ENCODE results near the gene SPSB1. TPM values are rescaled to one million over a fixed set of nuclear protein-coding genes. Genes with fewer than 3 reads are reported as not detected.

The SPSB1 gene
- total RNA-seq, 1 donor from 2014 or later: 20.8 TPM

- TF ChIP-seq, protein P1, sequence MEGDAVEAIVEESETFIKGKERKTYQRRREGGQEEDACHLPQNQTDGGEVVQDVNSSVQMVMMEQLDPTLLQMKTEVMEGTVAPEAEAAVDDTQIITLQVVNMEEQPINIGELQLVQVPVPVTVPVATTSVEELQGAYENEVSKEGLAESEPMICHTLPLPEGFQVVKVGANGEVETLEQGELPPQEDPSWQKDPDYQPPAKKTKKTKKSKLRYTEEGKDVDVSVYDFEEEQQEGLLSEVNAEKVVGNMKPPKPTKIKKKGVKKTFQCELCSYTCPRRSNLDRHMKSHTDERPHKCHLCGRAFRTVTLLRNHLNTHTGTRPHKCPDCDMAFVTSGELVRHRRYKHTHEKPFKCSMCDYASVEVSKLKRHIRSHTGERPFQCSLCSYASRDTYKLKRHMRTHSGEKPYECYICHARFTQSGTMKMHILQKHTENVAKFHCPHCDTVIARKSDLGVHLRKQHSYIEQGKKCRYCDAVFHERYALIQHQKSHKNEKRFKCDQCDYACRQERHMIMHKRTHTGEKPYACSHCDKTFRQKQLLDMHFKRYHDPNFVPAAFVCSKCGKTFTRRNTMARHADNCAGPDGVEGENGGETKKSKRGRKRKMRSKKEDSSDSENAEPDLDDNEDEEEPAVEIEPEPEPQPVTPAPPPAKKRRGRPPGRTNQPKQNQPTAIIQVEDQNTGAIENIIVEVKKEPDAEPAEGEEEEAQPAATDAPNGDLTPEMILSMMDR (conservative IDR thresholded peaks at IDR 0.05; ENCODE audit: low read depth, low read length): no peak
- H3K4me3 ChIP-seq (ENCODE audit: low read depth, low read length): no peak overlapping the region
- no peak for DNase-seq (ENCODE audit: low read depth)
These were observed 34.1 kb upstream of the SPSB1 start for GRCh38 chr1:9258629-9259028.

DNA sequence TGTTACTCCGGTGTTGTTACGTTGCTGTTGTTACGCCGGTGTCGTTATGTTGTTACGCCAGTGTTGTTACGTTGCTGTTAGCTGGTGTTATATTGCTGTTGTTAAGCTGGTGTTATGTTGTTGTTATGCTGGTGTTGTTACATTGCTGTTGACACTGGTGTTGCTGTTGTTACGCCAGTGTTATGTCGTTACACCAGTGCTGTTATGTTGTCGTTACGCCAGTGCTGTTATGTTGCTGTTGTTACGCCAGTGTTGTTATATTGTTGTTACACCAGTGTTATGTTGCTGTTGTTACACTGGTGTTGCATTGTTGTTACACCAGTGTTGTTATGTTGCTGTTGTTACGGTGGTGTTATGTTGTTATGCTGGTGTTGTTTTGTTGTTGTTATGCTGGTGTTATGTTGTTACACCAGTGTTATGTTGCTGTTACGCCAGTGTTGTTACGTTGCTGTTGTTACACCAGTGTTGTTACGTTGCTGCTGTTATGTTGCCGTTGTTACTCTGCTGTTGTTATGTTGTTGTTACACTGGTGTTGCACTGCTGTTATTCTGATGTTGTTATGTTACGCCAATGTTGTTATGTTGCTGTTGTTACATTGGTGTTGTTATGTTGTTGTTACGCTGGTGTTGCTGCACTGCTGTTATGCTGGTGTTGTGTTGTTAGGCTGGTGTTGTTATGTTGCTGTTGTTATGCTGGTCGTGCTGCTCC lies 32.5 kb upstream of the SPSB1 start:
- no peak for DNase-seq (ENCODE audit: low read depth)
- no peak overlapping the region for H3K4me3 ChIP-seq (ENCODE audit: low read depth, low read length)
- TF ChIP-seq, protein P1 (conservative IDR thresholded peaks at IDR 0.05; ENCODE audit: low read depth, low read length): no peak

- no peak overlapping the region for H3K4me3 ChIP-seq (ENCODE audit: low read depth, low read length)
- TF ChIP-seq, protein P1 (conservative IDR thresholded peaks at IDR 0.05; ENCODE audit: low read depth, low read length): no peak
- no peak for DNase-seq (ENCODE audit: low read depth)
These were observed 31.2 kb upstream of the SPSB1 start for GRCh38 chr1:9261496-9261895.

DNA sequence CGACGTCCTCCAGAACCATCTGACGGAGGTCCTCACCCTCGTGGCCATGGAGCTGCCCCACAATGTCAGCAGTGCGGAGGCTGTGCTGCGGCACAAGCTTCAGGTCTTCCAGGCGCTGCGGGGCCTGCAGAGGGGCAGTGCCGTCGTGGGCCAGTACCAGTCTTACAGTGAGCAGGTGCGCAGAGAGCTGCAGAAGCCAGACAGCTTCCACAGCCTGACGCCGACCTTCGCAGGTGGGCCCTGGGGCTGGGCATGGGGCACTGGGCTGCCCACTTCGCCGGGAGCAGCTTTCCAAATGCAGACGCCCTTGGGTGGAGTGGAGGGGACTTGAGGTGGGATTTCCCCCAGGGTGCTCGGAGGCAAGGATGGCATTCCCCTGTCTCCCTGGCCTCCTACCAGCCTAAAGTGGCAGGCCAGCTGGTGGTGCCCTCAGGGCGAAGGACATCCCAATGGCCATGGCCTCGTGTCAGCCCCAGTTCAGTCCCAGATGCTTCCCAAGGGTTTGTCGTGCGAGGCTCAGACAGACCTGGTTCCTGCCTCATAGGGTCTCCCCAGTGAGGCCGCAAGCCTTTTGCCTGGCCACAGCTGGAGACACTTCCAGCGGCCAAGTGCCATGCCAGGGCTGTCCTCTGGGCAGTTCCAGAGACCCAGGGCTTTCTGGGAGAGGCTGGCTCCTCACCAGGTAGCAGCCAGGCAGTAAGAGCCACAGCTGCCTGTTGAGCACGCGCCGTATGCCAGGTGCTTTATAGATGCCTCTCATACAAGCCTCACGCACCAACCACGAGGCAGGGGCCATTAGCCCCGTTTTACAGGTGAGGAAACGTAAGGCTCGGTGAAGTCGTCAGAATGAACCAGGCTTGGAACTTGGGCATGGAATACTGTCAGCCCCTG lies 30.4 kb upstream of the SPSB1 start:
- no peak overlapping the region for H3K4me3 ChIP-seq (ENCODE audit: low read depth, low read length)
- DNase-seq (ENCODE audit: low read depth): no peak
- TF ChIP-seq, protein P1 (conservative IDR thresholded peaks at IDR 0.05; ENCODE audit: low read depth, low read length): no peak

GRCh38 chr1:9263276-9263855 lies 29.3 kb upstream of the SPSB1 start:
- TF ChIP-seq, protein P1 (conservative IDR thresholded peaks at IDR 0.05; ENCODE audit: low read depth, low read length): no peak
- no peak for DNase-seq (ENCODE audit: low read depth)
- no peak overlapping the region for H3K4me3 ChIP-seq (ENCODE audit: low read depth, low read length)

DNA sequence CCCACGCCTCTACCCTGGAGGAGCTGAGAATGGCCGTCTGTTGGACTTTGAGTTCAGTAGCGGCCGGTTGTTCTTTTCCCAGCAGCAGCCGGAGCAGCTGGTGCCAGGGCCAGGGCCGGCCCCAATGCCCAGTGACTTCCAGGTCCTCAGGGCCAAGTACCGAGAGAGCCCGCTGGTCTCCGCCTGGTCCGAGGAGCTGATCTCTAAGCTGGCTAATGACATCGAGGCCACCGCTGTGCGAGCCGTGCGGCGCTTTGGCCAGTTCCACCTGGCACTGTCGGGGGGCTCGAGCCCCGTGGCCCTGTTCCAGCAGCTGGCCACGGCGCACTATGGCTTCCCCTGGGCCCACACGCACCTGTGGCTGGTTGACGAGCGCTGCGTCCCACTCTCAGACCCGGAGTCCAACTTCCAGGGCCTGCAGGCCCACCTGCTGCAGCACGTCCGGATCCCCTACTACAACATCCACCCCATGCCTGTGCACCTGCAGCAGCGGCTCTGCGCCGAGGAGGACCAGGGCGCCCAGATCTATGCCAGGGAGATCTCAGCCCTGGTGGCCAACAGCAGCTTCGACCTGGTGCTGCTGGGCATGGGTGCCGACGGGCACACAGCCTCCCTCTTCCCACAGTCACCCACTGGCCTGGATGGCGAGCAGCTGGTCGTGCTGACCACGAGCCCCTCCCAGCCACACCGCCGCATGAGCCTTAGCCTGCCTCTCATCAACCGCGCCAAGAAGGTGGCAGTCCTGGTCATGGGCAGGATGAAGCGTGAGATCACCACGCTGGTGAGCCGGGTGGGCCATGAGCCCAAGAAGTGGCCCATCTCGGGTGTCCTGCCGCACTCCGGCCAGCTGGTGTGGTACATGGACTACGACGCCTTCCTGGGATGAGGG lies 28.5 kb upstream of the SPSB1 start:
- TF ChIP-seq, protein P1 (conservative IDR thresholded peaks at IDR 0.05; ENCODE audit: low read depth, low read length): no peak
- H3K4me3 ChIP-seq (ENCODE audit: low read depth, low read length): no peak overlapping the region
- DNase-seq (ENCODE audit: low read depth): no peak

Data from epithelial cell of proximal tubule (primary cell).